Esophagus squamous epithelium (tissue), 5 donors: ENCODE data around the gene NHS. TPM values are rescaled to one million over a fixed set of nuclear protein-coding genes. Genes with fewer than 3 reads are reported as not detected.
A peak's percentile ranks its signal among the peaks of the same experiment; 100 is the strongest.

Experiments
- DNase-seq: peaks from one replicate; lab custom pipeline; 2025; lab: John Stamatoyannopoulos, UW
- H3K27ac ChIP-seq, 4 donors: fragments of 200-600 bp; sonication (generic); one replicate each; pipeline ENCODE4 v1.5.1; 2016 to 2019; ENCODE audit warnings: mild to moderate bottlenecking in 1 of 4
- H3K27me3 ChIP-seq, 4 donors: fragments of 200-600 bp; sonication (generic); 1 replicate in 3 of 4; 2 replicates in 1 of 4; pipeline versions ENCODE4 v1.5.1 to v1.6.0; 2017 to 2021; ENCODE audit warnings: antibody characterized with exemption in 1 of 4
- H3K36me3 ChIP-seq, 3 donors: fragments of 200-600 bp; sonication (generic); one replicate each; pipeline ENCODE4 v1.5.1; 2016 to 2019
- H3K4me1 ChIP-seq, 3 donors: fragments of 200-600 bp; sonication (generic); one replicate each; pipeline ENCODE4 v1.5.1; 2017 to 2019
- H3K4me3 ChIP-seq, 4 donors: fragments of 200-600 bp; sonication (generic); 1 replicate in 3 of 4; 2 replicates in 1 of 4; pipeline ENCODE4 v1.5.1; 2016 to 2019; ENCODE audit warnings: mild to moderate bottlenecking in 2 of 4, moderate library complexity in 1 of 4
- H3K9me3 ChIP-seq, 3 donors: fragments of 200-600 bp; sonication (generic); one replicate each; pipeline ENCODE4 v1.5.1; 2016 to 2019
- POLR2A ChIP-seq, 4 donors: fragments of 450-650 bp; IDR thresholded peaks; one replicate each; pipeline ENCODE4 v1.6.1; 2017; ENCODE audit warnings: antibody characterized with exemption in 4 of 4, mild to moderate bottlenecking in 4 of 4, moderate library complexity in 3 of 4
- WGBS, 2 donors: methylation state at CpG; one replicate each; pipeline ENCODE4 v1.1.5; 2018; 5-methylcytosine and 5-hydroxymethylcytosine counted together
- intact Hi-C: fragments of 100-400 bp; cut with DNase I; formaldehyde crosslinking; loops from one replicate; pipeline ENCODE4 v1.15.0; 2022
- total RNA-seq, 4 donors: library from RNA; depleted of rRNA; stranded (reverse); fragments of >200 nt; gene quantifications; one replicate each; pipeline ENCODE4 v1.1.0, GENCODE V29; 2016
- TF ChIP-seq, protein P1 (sequence below), 6 experiments: fragments of 450-650 bp in 4 of 6; fragments of 200-600 bp in 2 of 6; sonication (generic) in 2 of 6; IDR thresholded peaks; one replicate each; pipeline ENCODE4 v1.5.1; 2016 to 2019; ENCODE audit warnings: antibody characterized with exemption in 6 of 6, mild to moderate bottlenecking in 4 of 6, moderate library complexity in 4 of 6
- donor health status: DM: yes; HTN: yes; CAD: no.

The NHS gene
- total RNA-seq, 4 donors from 2014 or later: 1.2 to 3.4 (median 2.6) TPM

DNA sequence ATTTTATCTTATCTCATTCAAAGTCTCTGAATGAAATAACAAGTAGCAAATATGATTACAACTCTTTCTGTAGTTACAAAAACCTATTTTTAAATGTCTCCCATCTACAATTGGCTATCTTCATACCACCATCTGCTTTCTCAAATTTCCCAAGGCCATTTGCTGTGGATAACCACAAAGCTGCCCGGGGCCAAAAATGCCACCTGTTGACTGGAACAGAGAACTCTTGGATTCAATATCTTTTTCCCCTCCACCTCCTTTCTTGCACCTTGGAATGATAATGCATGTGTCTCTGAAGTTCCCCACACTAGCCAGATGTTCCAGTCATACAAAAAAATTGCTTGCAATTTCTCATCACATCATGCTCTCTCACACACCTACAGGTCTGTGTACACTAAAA, 269.0 kb downstream of the NHS start:
- H3K27ac ChIP-seq: no peak overlapping the region
- DNase-seq: no peak
- intact Hi-C loops: no loop called here
- WGBS, 2 donors: 75 to 100% methylated on average over 1 of the region's 1 CpG
- H3K4me1 ChIP-seq: no peaks in the 10 kb centered on the region
- no peaks in the 10 kb centered on the region for H3K27me3 ChIP-seq
- TF ChIP-seq, protein P1, sequence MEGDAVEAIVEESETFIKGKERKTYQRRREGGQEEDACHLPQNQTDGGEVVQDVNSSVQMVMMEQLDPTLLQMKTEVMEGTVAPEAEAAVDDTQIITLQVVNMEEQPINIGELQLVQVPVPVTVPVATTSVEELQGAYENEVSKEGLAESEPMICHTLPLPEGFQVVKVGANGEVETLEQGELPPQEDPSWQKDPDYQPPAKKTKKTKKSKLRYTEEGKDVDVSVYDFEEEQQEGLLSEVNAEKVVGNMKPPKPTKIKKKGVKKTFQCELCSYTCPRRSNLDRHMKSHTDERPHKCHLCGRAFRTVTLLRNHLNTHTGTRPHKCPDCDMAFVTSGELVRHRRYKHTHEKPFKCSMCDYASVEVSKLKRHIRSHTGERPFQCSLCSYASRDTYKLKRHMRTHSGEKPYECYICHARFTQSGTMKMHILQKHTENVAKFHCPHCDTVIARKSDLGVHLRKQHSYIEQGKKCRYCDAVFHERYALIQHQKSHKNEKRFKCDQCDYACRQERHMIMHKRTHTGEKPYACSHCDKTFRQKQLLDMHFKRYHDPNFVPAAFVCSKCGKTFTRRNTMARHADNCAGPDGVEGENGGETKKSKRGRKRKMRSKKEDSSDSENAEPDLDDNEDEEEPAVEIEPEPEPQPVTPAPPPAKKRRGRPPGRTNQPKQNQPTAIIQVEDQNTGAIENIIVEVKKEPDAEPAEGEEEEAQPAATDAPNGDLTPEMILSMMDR (IDR thresholded peaks at IDR 0.05): no peak
- TF ChIP-seq POLR2A (IDR thresholded peaks at IDR 0.05): no peak
- H3K4me3 ChIP-seq: no peak overlapping the region
- no peaks in the 10 kb centered on the region for H3K9me3 ChIP-seq
- no peaks in the 10 kb centered on the region for H3K36me3 ChIP-seq

DNA sequence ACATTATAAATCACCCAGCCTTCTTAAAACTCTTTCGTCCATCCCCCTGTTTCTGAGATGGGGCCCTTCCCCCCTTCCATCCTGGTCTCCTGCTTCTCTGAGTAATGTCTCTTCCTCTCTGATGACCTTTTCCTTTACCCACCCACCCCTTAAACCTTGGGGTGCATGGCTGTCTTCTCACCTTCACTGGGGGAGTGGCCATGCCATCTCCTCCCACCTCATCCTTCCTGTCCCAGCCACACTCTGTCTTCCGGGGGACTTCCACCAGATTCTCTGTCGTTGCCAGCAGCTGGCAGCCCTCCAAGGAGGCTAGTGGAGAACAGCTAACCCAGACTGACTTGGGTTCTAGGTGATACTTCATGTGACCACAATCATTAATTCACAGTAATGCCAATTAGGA, 279.1 kb downstream of the NHS start:
- H3K27ac ChIP-seq: no peak overlapping the region
- DNase-seq: no peak
- H3K27me3 ChIP-seq: peaks cover 0 to 7% (median 0%) of the 10 kb centered on the region in 4 donors
- intact Hi-C loops: no loop called here
- no peaks in the 10 kb centered on the region for H3K36me3 ChIP-seq
- no peaks in the 10 kb centered on the region for H3K9me3 ChIP-seq
- H3K4me1 ChIP-seq: peaks cover 0 to 19% (median 0%) of the 10 kb centered on the region in 3 donors
- WGBS, 2 donors: 30 to 34% methylated on average over 3 of the region's 3 CpGs
- H3K4me3 ChIP-seq: no peak overlapping the region
- TF ChIP-seq, protein P1 (IDR thresholded peaks at IDR 0.05): no peak
- no peak for TF ChIP-seq POLR2A (IDR thresholded peaks at IDR 0.05)

DNA sequence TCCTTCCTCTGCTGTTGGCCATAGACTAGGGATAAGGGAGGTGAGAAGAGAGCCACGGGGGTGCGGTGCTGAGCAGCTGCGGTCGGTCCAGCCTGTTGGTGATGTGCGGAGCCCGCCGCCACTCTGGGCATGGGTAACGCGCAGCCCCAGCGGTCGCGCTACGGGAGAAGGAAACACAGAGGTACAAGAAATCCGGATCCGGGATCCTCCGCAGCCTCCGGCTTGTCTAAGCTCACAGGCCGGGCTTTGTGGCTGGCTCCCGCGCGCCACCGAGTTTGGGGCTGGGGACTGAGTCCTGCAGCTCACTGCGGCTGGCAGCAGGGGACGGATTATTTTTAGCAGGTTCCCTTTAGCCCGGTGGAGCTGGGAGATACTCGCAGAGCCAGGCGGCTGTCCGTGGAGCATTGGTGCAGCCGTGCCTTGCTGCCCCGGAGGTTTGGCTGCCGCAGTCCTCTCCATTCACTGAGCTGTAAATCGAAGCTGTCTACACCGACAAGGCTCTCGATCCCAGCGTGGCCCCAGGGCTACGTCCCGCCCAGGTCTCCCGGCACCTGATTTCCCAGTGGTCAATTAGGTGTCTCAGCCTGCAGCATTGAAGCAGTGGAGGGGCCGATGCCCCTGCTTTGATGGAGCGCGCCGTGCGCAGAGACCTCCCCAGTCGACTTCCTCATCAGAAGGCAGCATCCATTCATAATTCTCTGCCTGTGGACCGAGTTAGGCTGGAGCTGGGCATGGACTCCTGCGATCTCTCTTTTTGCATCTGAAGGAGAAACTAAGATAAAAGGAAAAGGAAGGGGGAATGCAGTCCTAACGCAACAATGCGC, 280.4 kb downstream of the NHS start:
- TF ChIP-seq, protein P1 (IDR thresholded peaks at IDR 0.05): no peak
- no peak for TF ChIP-seq POLR2A (IDR thresholded peaks at IDR 0.05)
- peaks cover 0 to 7% (median 0%) of the 10 kb centered on the region in 4 donors for H3K27me3 ChIP-seq
- H3K27ac ChIP-seq: no peak overlapping the region
- WGBS, 2 donors: 51% methylated on average over 24 of the region's 48 CpGs; no CpG with 5 or more reads in 1 of the 2 donors
- DNase-seq: no peak
- no peaks in the 10 kb centered on the region for H3K9me3 ChIP-seq
- H3K36me3 ChIP-seq: no peaks in the 10 kb centered on the region
- H3K4me3 ChIP-seq: peak overlapping the region; percentile 9 to 57 (median 28)
- peaks cover 0 to 19% (median 0%) of the 10 kb centered on the region in 3 donors for H3K4me1 ChIP-seq
- intact Hi-C loops: no loop called here

DNA sequence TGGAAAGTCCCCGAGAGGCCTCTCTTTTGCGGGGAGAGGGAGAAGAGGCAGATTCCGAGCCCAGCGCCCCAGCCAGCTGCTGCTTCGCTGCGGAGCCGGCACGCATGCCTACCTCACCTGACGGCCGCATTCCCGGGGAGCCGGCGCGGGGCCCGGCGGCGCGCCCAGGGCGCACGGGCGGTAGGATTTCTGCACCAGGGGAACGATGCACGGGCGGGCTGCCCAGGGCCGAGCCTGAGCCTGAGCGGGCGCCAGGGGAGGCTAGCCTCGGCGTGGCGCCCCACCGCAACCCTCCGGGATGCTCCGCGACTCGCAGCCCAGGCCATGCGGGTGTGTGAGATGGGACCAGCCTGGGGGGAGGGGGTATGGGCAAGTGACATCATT, 281.0 kb downstream of the NHS start:
- no CpG with 5 or more reads among the region's 36 CpGs for WGBS, 2 donors

DNA sequence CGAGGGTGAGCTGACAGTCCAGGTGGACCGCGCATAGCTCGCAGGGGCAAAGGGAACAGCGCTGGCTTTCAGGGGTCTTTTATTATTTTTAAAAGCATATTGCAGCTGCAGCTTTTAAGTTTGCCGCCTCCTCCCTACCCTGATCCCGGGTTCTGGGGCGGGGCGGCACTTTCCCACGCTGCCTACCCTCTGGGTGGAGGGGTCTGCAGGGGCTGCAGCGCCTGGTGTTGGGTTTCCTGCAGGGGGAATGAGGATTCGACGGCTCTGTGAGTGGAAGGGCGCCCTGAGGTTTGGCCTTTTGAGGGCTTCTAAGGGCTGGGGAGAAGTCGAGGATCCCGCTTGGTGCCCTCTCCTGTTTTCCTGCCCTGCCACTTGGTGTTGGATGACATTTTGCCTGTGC, 281.6 kb downstream of the NHS start:
- Histone ChIP-seq H3K4me3 (no peak overlapping the region), H3K27me3 (peaks cover 0 to 7% (median 0%) of the 10 kb centered on the region in 4 donors), H3K36me3 (no peaks in the 10 kb centered on the region), H3K9me3 (no peaks in the 10 kb centered on the region), H3K4me1 (peaks cover 0 to 19% (median 0%) of the 10 kb centered on the region in 3 donors), H3K27ac (no peak overlapping the region)
- TF ChIP-seq POLR2A (IDR thresholded peaks at IDR 0.05): no peak
- TF ChIP-seq, protein P1 (IDR thresholded peaks at IDR 0.05): no peak
- WGBS, 2 donors: 64% methylated on average over 5 of the region's 16 CpGs; no CpG with 5 or more reads in 1 of the 2 donors
- DNase-seq: no peak
- intact Hi-C loops: no loop called here

More for the DNA sequence above, 281.0 kb downstream of the NHS start:
- no peak for DNase-seq
- TF ChIP-seq, protein P1 (IDR thresholded peaks at IDR 0.05): no peak
- Histone ChIP-seq H3K9me3 (no peaks in the 10 kb centered on the region), H3K36me3 (no peaks in the 10 kb centered on the region), H3K27ac (no peak overlapping the region), H3K4me3 (peak overlapping the region in 3 of 4 donors; percentile 25 to 57 (median 31)), H3K27me3 (peaks cover 0 to 7% (median 0%) of the 10 kb centered on the region in 4 donors), H3K4me1 (peaks cover 0 to 19% (median 0%) of the 10 kb centered on the region in 3 donors)
- intact Hi-C loops: no loop called here
